Measurements from ENCODE around the gene NEIL3. TPM values are rescaled to one million over a fixed set of nuclear protein-coding genes. Genes with fewer than 3 reads are reported as not detected.
"Not testable (repeated sequence)": the region's sequence is repeated elsewhere in the genome, so short reads cannot be mapped to it uniquely, and the experiment has no call there.

Gene NEIL3
- total RNA-seq, 2 experiments from 2014 or later, result 33.7 to 35.2 TPM

GRCh38 chr4:177304094-177304493 lies 5.6 kb upstream of the NEIL3 start:
- ChIA-PET POLR2A (no interaction called here), CTCF (interaction anchor here (2.4 kb wide), 1 partner anchor 15 kb away, joined by 8 read pairs; no protein-coding TSS in a partner anchor)

GRCh38 chr4:177304864-177305263 lies 4.8 kb upstream of the NEIL3 start:
- H3K36me3 Mint-ChIP-seq (ENCODE audit: low read depth); H3K27ac Mint-ChIP-seq; H3K9me3 Mint-ChIP-seq (ENCODE audit: insufficient read depth); H3K4me3 Mint-ChIP-seq; DNase-seq; ATAC-seq; H3K27me3 Mint-ChIP-seq (ENCODE audit: low read depth); POLR2A ChIA-PET: not testable (repeated sequence)
- CTCF ChIA-PET, result interaction anchor here (2.4 kb wide), 1 partner anchor 16 kb away, joined by 8 read pairs; no protein-coding TSS in a partner anchor
- peaks cover 14% of the 10 kb centered on the region for H3K4me1 Mint-ChIP-seq (ENCODE audit: low read depth)

More at GRCh38 chr4:177304094-177304493, 5.6 kb upstream of the NEIL3 start:
- peaks cover 9% of the 10 kb centered on the region for H3K4me1 Mint-ChIP-seq (ENCODE audit: low read depth)
- peaks cover 4% of the 10 kb centered on the region for H3K27me3 Mint-ChIP-seq (ENCODE audit: low read depth)
- no peak for DNase-seq
- H3K27ac Mint-ChIP-seq, result no peak overlapping the region
- H3K4me3 Mint-ChIP-seq, result no peak overlapping the region
- H3K9me3 Mint-ChIP-seq (ENCODE audit: insufficient read depth), result no peaks in the 10 kb centered on the region
- no peaks in the 10 kb centered on the region for H3K36me3 Mint-ChIP-seq (ENCODE audit: low read depth)
- ATAC-seq, result no peak

- CTCF ChIA-PET, result interaction anchor here (2.7 kb wide), 1 partner anchor 57 kb away, joined by 19 read pairs; no protein-coding TSS in a partner anchor
- H3K27ac Mint-ChIP-seq, result peak overlapping the region; percentile 21
- DNase-seq (no peak), ATAC-seq (no peak)
- no peak overlapping the region for H3K4me3 Mint-ChIP-seq
- no peaks in the 10 kb centered on the region for H3K9me3 Mint-ChIP-seq (ENCODE audit: insufficient read depth)
- peaks cover 32% of the 10 kb centered on the region for H3K4me1 Mint-ChIP-seq (ENCODE audit: low read depth)
- peaks cover 18% of the 10 kb centered on the region for H3K36me3 Mint-ChIP-seq (ENCODE audit: low read depth)
- H3K27me3 Mint-ChIP-seq (ENCODE audit: low read depth), result peaks cover 3% of the 10 kb centered on the region
- POLR2A ChIA-PET, result interaction anchor here (1.4 to 2.8 kb wide), 2 partner anchors 134 kb away, joined by 8 to 40 read pairs; partner anchors contain the start of gene AGA
Observed at GRCh38 chr4:177308125-177308524, 1.5 kb upstream of the NEIL3 start.

GRCh38 chr4:177308847-177309521 lies 690 bp upstream of the NEIL3 start:
- H3K27me3 Mint-ChIP-seq (ENCODE audit: low read depth), result peaks cover under 1% of the 10 kb centered on the region
- CTCF ChIA-PET, result interaction anchor here (0.5 to 2.7 kb wide), 6 partner anchors 17 to 133 kb away, joined by 3 to 19 read pairs (median 6); partner anchors contain the start of gene AGA

GRCh38 chr4:177311589-177311988 lies 1.9 kb downstream of the NEIL3 start:
- POLR2A ChIA-PET, result interaction anchor here (1.4 kb wide), 1 partner anchor 131 kb away, joined by 4 read pairs; the partner anchor contains the start of gene AGA
- H3K27ac Mint-ChIP-seq, result peak overlapping the region; percentile 28
- DNase-seq, result no peak

More at GRCh38 chr4:177308847-177309521, 690 bp upstream of the NEIL3 start:
- H3K4me3 Mint-ChIP-seq, result peak overlapping the region; percentile 95
- H3K9me3 Mint-ChIP-seq (ENCODE audit: insufficient read depth), result no peaks in the 10 kb centered on the region
- POLR2A ChIA-PET, result interaction anchor here (0.6 to 2.8 kb wide), 10 partner anchors 9 to 138 kb away, joined by 3 to 40 read pairs (median 4); partner anchors contain the start of gene AGA
- peak overlapping the region; percentile 97 for H3K27ac Mint-ChIP-seq
- ATAC-seq (peak; percentile 2), DNase-seq (peak; percentile 39)
- H3K4me1 Mint-ChIP-seq (ENCODE audit: low read depth), result peaks cover 41% of the 10 kb centered on the region
- H3K36me3 Mint-ChIP-seq (ENCODE audit: low read depth), result peaks cover 27% of the 10 kb centered on the region

GRCh38 chr4:177313263-177313662 lies 3.6 kb downstream of the NEIL3 start:
- ChIA-PET POLR2A (no interaction called here), CTCF (interaction anchor here (0.7 to 1.5 kb wide), 2 partner anchors 39 to 63 kb away, joined by 5 to 10 read pairs; no protein-coding TSS in a partner anchor)
- no peaks in the 10 kb centered on the region for H3K27me3 Mint-ChIP-seq (ENCODE audit: low read depth)
- peaks cover 76% of the 10 kb centered on the region for H3K4me1 Mint-ChIP-seq (ENCODE audit: low read depth)
- ATAC-seq (no peak), DNase-seq (no peak)
- H3K4me3 Mint-ChIP-seq, result no peak overlapping the region
- H3K9me3 Mint-ChIP-seq (ENCODE audit: insufficient read depth), result no peaks in the 10 kb centered on the region
- H3K36me3 Mint-ChIP-seq (ENCODE audit: low read depth), result peaks cover 60% of the 10 kb centered on the region
- H3K27ac Mint-ChIP-seq, result no peak overlapping the region

More at GRCh38 chr4:177311589-177311988, 1.9 kb downstream of the NEIL3 start:
- Mint-ChIP-seq H3K4me3 (peak overlapping the region; percentile 95), H3K36me3 (ENCODE audit: low read depth) (peaks cover 48% of the 10 kb centered on the region), H3K4me1 (ENCODE audit: low read depth) (peaks cover 66% of the 10 kb centered on the region), H3K27me3 (ENCODE audit: low read depth) (no peaks in the 10 kb centered on the region), H3K9me3 (ENCODE audit: insufficient read depth) (no peaks in the 10 kb centered on the region)
- CTCF ChIA-PET, result interaction anchor here (0.8 to 2.2 kb wide), 3 partner anchors 11 to 61 kb away, joined by 3 to 11 read pairs (median 5); no protein-coding TSS in a partner anchor
- no peak for ATAC-seq

- CTCF ChIA-PET, result no interaction called here
- POLR2A ChIA-PET, result no interaction called here
- peak overlapping the region; percentile 27 for H3K4me3 Mint-ChIP-seq
- no peaks in the 10 kb centered on the region for H3K27me3 Mint-ChIP-seq (ENCODE audit: low read depth)
- ATAC-seq (peak; percentile 72), DNase-seq (no peak)
- H3K4me1 Mint-ChIP-seq (ENCODE audit: low read depth), result peaks cover 92% of the 10 kb centered on the region
- peak overlapping the region; percentile 30 for H3K27ac Mint-ChIP-seq
- peaks cover 76% of the 10 kb centered on the region for H3K36me3 Mint-ChIP-seq (ENCODE audit: low read depth)
- H3K9me3 Mint-ChIP-seq (ENCODE audit: insufficient read depth), result no peaks in the 10 kb centered on the region
Observed at GRCh38 chr4:177315767-177316464, 6.2 kb downstream of the NEIL3 start.

GRCh38 chr4:177320721-177321120 lies 11.0 kb downstream of the NEIL3 start:
- Mint-ChIP-seq H3K4me1 (ENCODE audit: low read depth) (peaks cover 71% of the 10 kb centered on the region), H3K4me3 (no peak overlapping the region), H3K27me3 (ENCODE audit: low read depth) (no peaks in the 10 kb centered on the region), H3K27ac (no peak overlapping the region), H3K9me3 (ENCODE audit: insufficient read depth) (no peaks in the 10 kb centered on the region), H3K36me3 (ENCODE audit: low read depth) (peaks cover 82% of the 10 kb centered on the region)
- CTCF ChIA-PET, result interaction anchor here (1.2 kb wide), 1 partner anchor 19 kb away, joined by 3 read pairs; no protein-coding TSS in a partner anchor
- no peak for DNase-seq
- ATAC-seq, result no peak
- POLR2A ChIA-PET, result interaction anchor here (3.0 kb wide), 1 partner anchor 11 kb away, joined by 9 read pairs; the partner anchor contains the start of gene NEIL3

GRCh38 chr4:177321647-177322046 lies 12.0 kb downstream of the NEIL3 start:
- no peak for ATAC-seq

GRCh38 chr4:177322266-177322665 lies 12.6 kb downstream of the NEIL3 start:
- ChIA-PET POLR2A (interaction anchor here (3.0 kb wide), 1 partner anchor 12 kb away, joined by 9 read pairs; the partner anchor contains the start of gene NEIL3), CTCF (interaction anchor here (1.1 to 1.6 kb wide), 4 partner anchors 10 to 120 kb away, joined by 3 to 7 read pairs (median 4); partner anchors contain the start of gene AGA)
- peaks cover 84% of the 10 kb centered on the region for H3K36me3 Mint-ChIP-seq (ENCODE audit: low read depth)
- H3K4me1 Mint-ChIP-seq (ENCODE audit: low read depth), result peaks cover 61% of the 10 kb centered on the region
- DNase-seq, result no peak
- no peaks in the 10 kb centered on the region for H3K27me3 Mint-ChIP-seq (ENCODE audit: low read depth)
- no peak for ATAC-seq
- H3K9me3 Mint-ChIP-seq (ENCODE audit: insufficient read depth), result no peaks in the 10 kb centered on the region
- no peak overlapping the region for H3K4me3 Mint-ChIP-seq
- H3K27ac Mint-ChIP-seq, result no peak overlapping the region

More at GRCh38 chr4:177321647-177322046, 12.0 kb downstream of the NEIL3 start:
- no peak for DNase-seq
- Mint-ChIP-seq H3K36me3 (ENCODE audit: low read depth) (peaks cover 82% of the 10 kb centered on the region), H3K4me1 (ENCODE audit: low read depth) (peaks cover 66% of the 10 kb centered on the region), H3K27me3 (ENCODE audit: low read depth) (no peaks in the 10 kb centered on the region), H3K27ac (no peak overlapping the region), H3K4me3 (no peak overlapping the region), H3K9me3 (ENCODE audit: insufficient read depth) (no peaks in the 10 kb centered on the region)
- ChIA-PET CTCF (interaction anchor here (1.2 to 1.4 kb wide), 3 partner anchors 18 to 120 kb away, joined by 3 to 6 read pairs (median 3); partner anchors contain the start of gene AGA), POLR2A (interaction anchor here (3.0 kb wide), 1 partner anchor 12 kb away, joined by 9 read pairs; the partner anchor contains the start of gene NEIL3)

GRCh38 chr4:177322881-177323280 lies 13.2 kb downstream of the NEIL3 start:
- Mint-ChIP-seq H3K27me3 (ENCODE audit: low read depth) (no peaks in the 10 kb centered on the region), H3K9me3 (ENCODE audit: insufficient read depth) (peaks cover 6% of the 10 kb centered on the region), H3K4me3 (no peak overlapping the region), H3K4me1 (ENCODE audit: low read depth) (peaks cover 58% of the 10 kb centered on the region), H3K27ac (no peak overlapping the region), H3K36me3 (ENCODE audit: low read depth) (peaks cover 86% of the 10 kb centered on the region)
- no peak for DNase-seq
- no peak for ATAC-seq
- CTCF ChIA-PET, result interaction anchor here (1.1 to 1.6 kb wide), 3 partner anchors 11 to 119 kb away, joined by 3 to 7 read pairs (median 6); partner anchors contain the start of gene AGA
- POLR2A ChIA-PET, result interaction anchor here (3.0 kb wide), 1 partner anchor 13 kb away, joined by 9 read pairs; the partner anchor contains the start of gene NEIL3
